Neural cell (in vitro differentiated cells): ENCODE data around the gene ALKBH8.

Experiments used
- EP300 ChIP-seq: fragments of 450-650 bp; conservative IDR thresholded peaks from 2 replicates; pipeline ENCODE4 v1.6.1; 2014; ENCODE audit warnings: antibody characterized with exemption, mild to moderate bottlenecking, moderate library complexity; ENCODE audit not compliant: poor library complexity, severe bottlenecking
- EZH2 ChIP-seq: fragments of 200-600, 300-800 bp; shearing (Covaris generic), sonication (generic); IDR thresholded peaks from 2 replicates; pipeline ENCODE4 v1.6.1; 2014; ENCODE audit warnings: antibody characterized with exemption, low read length, borderline replicate concordance, mild to moderate bottlenecking; ENCODE audit not compliant: insufficient read depth, poor library complexity, severe bottlenecking
- MXI1 ChIP-seq: fragments of 450-650 bp; conservative IDR thresholded peaks from 2 replicates; pipeline ENCODE4 v1.6.1; 2014; ENCODE audit warnings: antibody characterized with exemption, mild to moderate bottlenecking; ENCODE audit not compliant: poor library complexity, severe bottlenecking
- POLR2AphosphoS5 ChIP-seq: IDR thresholded peaks from 2 replicates; pipeline ENCODE4 v1.6.1; 2012
- RAD21 ChIP-seq: fragments of 450-650 bp; conservative IDR thresholded peaks from 2 replicates; pipeline ENCODE4 v1.6.1; 2014; ENCODE audit warnings: antibody characterized with exemption, mild to moderate bottlenecking, moderate library complexity
- SMC3 ChIP-seq: fragments of 450-650 bp; conservative IDR thresholded peaks from 2 replicates; pipeline ENCODE4 v1.6.1; 2014; ENCODE audit warnings: antibody characterized with exemption, mild to moderate bottlenecking, moderate library complexity; ENCODE audit not compliant: poor library complexity
- TAF1 ChIP-seq: IDR thresholded peaks from 2 replicates; pipeline ENCODE4 v1.6.1; 2012; ENCODE audit warnings: low read depth
- TF ChIP-seq, protein P1 (sequence below): fragments of 450-650 bp; IDR thresholded peaks from 2 replicates; pipeline ENCODE4 v1.5.1; 2014; ENCODE audit warnings: antibody characterized with exemption, mild to moderate bottlenecking, moderate library complexity; ENCODE audit not compliant: poor library complexity, severe bottlenecking
- TF ChIP-seq, protein P2 (sequence below): IDR thresholded peaks from 2 replicates; pipeline ENCODE4 v1.6.1; 2012; ENCODE audit warnings: borderline replicate concordance

DNA sequence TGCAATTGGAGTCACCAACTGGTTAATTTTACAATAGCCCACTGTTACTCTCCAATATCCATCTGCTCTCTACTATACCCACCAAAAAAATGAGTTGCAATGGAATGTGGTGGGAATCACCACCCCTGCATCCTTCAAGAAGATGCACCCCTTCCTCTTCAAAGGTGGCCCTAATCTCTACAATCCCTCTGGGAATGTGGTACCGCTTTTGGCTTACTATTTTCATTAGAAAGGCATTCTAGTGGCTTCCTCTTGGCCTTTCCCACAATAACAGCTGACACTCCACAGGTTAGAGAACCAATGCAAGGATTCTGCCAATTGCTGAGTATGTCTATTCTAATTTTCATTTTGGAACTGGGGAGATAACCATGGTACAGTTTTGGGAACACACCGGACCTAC, 74.7 kb downstream of the ALKBH8 start:
- TF ChIP-seq, protein P1, sequence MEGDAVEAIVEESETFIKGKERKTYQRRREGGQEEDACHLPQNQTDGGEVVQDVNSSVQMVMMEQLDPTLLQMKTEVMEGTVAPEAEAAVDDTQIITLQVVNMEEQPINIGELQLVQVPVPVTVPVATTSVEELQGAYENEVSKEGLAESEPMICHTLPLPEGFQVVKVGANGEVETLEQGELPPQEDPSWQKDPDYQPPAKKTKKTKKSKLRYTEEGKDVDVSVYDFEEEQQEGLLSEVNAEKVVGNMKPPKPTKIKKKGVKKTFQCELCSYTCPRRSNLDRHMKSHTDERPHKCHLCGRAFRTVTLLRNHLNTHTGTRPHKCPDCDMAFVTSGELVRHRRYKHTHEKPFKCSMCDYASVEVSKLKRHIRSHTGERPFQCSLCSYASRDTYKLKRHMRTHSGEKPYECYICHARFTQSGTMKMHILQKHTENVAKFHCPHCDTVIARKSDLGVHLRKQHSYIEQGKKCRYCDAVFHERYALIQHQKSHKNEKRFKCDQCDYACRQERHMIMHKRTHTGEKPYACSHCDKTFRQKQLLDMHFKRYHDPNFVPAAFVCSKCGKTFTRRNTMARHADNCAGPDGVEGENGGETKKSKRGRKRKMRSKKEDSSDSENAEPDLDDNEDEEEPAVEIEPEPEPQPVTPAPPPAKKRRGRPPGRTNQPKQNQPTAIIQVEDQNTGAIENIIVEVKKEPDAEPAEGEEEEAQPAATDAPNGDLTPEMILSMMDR = no peak
- no peak for TF ChIP-seq MXI1
- no peak for TF ChIP-seq SMC3
- TF ChIP-seq EP300 = no peak
- TF ChIP-seq POLR2AphosphoS5 = no peak
- no peak for TF ChIP-seq EZH2
- TF ChIP-seq RAD21 = no peak
- TF ChIP-seq, protein P2, sequence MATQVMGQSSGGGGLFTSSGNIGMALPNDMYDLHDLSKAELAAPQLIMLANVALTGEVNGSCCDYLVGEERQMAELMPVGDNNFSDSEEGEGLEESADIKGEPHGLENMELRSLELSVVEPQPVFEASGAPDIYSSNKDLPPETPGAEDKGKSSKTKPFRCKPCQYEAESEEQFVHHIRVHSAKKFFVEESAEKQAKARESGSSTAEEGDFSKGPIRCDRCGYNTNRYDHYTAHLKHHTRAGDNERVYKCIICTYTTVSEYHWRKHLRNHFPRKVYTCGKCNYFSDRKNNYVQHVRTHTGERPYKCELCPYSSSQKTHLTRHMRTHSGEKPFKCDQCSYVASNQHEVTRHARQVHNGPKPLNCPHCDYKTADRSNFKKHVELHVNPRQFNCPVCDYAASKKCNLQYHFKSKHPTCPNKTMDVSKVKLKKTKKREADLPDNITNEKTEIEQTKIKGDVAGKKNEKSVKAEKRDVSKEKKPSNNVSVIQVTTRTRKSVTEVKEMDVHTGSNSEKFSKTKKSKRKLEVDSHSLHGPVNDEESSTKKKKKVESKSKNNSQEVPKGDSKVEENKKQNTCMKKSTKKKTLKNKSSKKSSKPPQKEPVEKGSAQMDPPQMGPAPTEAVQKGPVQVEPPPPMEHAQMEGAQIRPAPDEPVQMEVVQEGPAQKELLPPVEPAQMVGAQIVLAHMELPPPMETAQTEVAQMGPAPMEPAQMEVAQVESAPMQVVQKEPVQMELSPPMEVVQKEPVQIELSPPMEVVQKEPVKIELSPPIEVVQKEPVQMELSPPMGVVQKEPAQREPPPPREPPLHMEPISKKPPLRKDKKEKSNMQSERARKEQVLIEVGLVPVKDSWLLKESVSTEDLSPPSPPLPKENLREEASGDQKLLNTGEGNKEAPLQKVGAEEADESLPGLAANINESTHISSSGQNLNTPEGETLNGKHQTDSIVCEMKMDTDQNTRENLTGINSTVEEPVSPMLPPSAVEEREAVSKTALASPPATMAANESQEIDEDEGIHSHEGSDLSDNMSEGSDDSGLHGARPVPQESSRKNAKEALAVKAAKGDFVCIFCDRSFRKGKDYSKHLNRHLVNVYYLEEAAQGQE = no peak
- TF ChIP-seq TAF1 = no peak
